ENCODE results near the gene NPDC1.

Gene NPDC1

GRCh38 chr9:137023157-137023556 lies 22.8 kb downstream of the NPDC1 start:
- no peak for DNase-seq

- no peak for DNase-seq
These were observed 23.3 kb downstream of the NPDC1 start for GRCh38 chr9:137022662-137023008.

- DNase-seq, result no peak
These were observed 23.9 kb downstream of the NPDC1 start for GRCh38 chr9:137021979-137022661.

- no peak for DNase-seq
These were observed 24.4 kb downstream of the NPDC1 start for GRCh38 chr9:137021568-137021978.

GRCh38 chr9:137020771-137021567 lies 25.0 kb downstream of the NPDC1 start:
- no peak for DNase-seq

DNA sequence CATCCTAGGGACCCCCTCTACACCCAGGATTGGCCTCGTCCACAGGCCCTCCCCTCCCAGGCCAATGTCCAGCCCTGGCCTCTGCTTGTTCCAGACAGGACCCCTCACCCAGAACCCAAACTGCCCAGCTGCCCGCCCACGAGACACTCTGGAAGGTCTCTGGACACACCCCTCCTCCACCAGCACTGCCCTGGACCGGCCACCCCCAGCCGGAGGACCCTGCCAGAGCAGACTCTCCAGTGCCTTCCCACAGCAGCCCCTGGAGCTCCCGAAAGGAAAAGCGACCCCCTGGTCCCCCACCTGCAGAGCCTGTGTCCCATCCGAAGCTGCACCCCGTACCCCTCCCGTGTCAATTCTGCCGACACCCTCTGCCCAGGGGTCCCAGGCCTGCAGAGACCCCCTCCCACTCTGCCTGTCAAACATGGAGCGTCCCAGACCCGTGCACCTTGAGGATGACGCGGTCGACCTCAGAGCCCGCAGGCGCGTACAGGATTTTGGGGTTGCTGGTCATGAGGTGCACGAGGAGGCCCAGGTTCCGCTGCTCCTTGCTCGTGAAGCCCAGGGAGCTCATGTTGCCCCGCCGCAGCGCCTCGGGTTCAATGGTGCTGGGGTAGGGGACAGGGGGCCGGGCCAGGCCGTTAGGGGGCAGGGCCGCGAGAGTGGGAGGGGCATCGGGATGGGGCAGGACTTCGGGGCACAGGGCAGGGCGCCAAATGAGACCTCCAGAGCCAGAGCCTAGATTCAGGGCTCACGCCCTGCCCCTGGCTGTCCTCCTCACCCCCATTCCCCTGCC lies 25.9 kb downstream of the NPDC1 start:
- DNase-seq, result no peak

DNA sequence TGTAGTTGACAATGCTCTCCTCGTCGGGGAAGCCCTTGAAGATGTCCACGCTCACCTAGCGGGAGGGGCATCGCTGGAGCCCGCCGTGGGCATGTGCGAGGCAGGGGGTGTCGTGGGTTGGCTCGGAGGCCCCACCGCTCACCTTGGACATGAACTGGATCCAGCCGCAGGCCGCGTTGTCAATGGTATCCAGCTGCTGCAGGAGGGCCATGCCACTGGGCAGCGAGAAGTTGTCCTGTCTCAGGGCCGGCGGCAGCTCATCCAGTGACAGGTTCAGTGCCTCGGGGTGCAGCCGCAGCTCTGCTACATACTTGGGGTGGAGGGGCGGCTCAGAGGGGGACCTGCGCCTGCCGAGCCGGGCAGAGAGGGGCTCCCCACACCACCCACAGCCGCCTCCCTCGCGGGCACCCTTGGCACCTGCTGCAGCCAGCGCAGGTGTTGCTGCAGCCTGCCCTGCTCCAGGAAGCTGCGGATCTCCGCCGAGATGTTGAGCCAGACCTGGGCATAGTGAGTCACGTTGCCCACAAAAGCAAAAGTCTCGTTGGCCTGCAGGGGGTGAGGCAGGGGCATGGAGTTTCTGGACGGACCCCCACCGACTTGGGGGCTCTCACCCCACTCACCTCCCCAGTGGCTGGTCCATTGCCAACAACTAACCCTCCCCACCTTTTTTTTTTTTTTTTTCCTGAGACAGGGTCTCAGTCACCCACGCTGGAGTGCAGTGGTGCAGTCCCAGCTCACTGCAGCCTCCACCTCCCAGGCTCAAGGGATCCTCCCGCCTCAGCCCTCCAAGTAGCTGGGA lies 27.0 kb downstream of the NPDC1 start:
- DNase-seq, result no peak

GRCh38 chr9:137017791-137018497 lies 28.0 kb downstream of the NPDC1 start:
- no peak for DNase-seq

GRCh38 chr9:137017071-137017470 lies 28.9 kb downstream of the NPDC1 start:
- DNase-seq, result no peak

GRCh38 chr9:137016436-137016835 lies 29.5 kb downstream of the NPDC1 start:
- DNase-seq, result no peak

- DNase-seq, result no peak
These were observed 30.0 kb downstream of the NPDC1 start for GRCh38 chr9:137015976-137016375.

- no peak for DNase-seq
These were observed 30.4 kb downstream of the NPDC1 start for GRCh38 chr9:137015540-137015930.

DNA sequence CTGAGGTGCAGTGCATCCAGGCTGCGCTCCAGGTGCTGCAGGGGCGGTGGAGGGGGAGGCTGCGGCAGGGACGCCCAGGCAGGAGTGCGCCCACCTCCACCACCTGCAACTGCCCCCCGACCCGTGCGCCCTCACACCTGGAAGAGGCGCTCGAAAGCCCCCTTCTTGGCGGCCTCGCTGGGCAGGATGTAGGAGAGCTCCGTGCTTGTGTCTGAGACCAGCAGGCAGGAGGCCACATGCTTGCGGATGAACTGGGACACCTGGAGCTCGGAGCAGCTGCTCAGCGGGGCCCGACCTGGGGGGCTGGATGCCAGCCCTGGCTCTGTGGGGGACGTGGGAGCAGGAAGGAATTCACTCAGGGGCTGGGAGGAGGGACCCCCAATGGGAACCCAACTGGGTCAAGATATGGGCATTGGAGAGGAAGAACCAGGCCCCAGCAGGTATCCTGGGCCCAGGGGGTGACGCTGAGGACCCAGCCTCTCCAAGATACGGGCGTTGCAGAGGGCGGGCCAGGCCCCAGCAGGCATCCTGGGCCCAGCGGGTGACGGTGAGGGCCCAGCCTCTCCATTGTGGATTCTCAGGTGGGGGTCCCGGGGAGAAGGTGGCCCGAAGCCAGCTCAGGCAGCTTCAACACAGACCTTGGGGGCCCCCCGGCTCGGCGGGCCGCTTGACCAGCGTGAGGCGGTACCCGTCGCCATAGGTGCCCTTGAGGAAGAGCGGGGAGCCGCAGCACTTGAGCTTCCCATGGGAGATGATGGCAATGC lies 31.0 kb downstream of the NPDC1 start:
- DNase-seq, result no peak

- DNase-seq, result no peak
These were observed 31.8 kb downstream of the NPDC1 start for GRCh38 chr9:137014166-137014565.

DNA sequence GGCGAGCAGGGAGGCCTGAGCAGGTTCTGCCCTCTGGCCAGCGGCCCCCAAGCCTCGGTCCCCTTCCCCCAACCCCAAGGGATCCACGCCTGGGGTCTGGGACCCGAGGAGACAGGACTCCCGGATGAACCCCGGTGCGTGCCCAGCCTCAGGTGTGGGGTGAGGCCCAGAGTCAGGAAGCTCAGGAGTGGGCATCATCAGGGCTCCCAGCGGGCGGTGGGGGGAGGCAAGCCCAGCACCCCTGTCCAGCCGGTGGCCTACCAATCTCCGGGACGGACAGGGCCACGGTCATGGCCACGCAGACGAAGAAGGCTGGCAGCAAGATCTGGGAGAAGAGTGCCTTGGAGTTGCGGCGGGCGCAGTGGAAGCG lies 32.4 kb downstream of the NPDC1 start:
- DNase-seq, result no peak

DNA sequence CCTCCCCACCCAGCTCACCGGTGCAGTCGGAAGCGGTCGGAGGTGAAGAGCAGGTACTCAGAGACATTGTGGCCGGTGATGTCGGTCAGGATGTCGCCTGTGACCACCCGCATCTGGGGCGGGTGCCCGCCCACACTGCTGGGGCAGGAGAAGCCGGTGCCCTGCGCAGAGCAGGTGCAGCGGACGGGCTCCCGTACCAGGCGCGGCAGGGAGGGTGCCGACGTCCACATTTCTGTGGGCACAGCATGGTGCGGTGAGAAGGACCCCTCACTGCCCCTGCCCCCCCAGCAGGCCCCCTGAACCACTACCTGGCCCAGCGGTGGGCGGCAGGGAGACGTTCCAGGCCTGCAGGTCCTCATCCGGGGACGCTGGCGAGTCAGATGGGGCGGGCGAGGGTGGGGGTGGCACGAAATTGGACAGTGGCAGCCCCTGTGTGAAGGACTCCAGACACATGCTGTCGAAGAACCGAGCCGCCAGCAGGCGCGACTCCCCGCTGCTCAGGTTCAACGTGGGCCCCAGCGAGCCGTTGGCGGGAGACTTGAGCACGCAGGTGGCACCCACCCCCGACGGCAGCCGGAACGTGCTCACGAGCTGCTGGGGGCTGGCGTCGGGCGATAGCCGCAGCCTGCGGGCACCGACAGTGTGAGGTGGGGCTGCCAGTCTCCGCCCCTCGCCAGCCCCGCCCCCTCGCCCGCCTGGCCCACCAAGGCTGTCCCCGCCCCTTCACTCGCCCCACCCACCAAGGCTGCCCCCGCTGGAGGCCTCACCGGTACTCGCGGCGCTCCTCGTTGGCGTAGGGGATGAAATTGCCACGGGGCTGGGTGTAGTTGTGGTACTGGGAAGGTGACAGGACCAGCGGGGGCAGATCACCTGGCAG lies 33.0 kb downstream of the NPDC1 start:
- DNase-seq, result no peak

DNA sequence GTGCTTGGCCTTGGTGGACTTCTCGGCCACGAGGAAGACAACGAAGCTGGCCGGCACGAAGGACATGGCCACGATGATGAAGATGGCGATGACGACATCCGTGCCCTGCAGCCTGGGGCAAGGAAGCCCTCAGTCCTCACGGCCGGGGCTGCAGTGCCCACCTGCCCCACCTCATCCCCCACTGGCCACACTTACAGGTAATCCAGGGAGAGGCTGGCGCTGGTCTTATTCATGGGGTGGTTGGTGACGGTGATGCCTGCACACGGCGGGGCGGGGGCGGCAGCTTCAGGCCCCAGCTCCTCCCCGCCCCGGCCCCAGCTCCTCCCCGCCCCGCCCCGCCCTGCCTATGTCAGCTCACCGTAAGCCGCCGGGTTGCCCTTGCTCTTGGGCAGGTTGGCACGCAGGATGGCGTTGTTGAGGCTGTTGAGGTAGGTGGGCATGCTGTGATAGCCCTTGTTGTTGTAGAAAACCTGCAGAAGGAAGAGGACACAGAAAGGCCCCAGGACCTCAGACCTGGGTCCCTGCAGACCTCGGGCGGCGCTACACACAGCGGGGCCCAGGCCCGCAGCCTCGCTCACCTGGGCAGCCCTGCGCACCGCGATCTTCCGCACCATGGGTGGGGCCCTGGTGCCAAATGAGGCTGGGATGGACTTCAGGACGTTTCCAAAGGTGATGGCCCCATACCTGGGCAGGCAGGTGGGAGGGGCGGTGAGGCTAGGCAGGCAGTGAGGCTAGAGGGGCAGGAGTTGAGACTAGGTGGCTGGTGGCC lies 33.9 kb downstream of the NPDC1 start:
- no peak for DNase-seq

- no peak for DNase-seq
These were observed 34.8 kb downstream of the NPDC1 start for GRCh38 chr9:137011156-137011555.

GRCh38 chr9:137009938-137010732 lies 35.8 kb downstream of the NPDC1 start:
- no peak for DNase-seq
